ENCODE results near the gene UBAP2.
"Not testable (repeated sequence)": the region's sequence is repeated elsewhere in the genome, so short reads cannot be mapped to it uniquely, and the experiment has no call there.

The UBAP2 gene

GRCh38 chr9:34025811-34026210, 22.9 kb downstream of the UBAP2 start:
- no peak overlapping the region for H3K27ac ChIP-seq
- CTCF ChIA-PET = interaction anchor here (0.6 to 0.7 kb wide), 2 partner anchors 15 to 29 kb away, joined by 3 read pairs; no protein-coding TSS in a partner anchor
- no peak for DNase-seq (ENCODE audit: low spot score)
- POLR2A ChIA-PET (ENCODE audit: low non-redundant PET) = no interaction called here
- no peak for TF ChIP-seq CTCF (conservative IDR thresholded peaks at IDR 0.05; ENCODE audit: low read depth)

- no peak for DNase-seq (ENCODE audit: low spot score)
- POLR2A ChIA-PET (ENCODE audit: low non-redundant PET) = no interaction called here
- no peak for TF ChIP-seq CTCF (conservative IDR thresholded peaks at IDR 0.05; ENCODE audit: low read depth)
- CTCF ChIA-PET = interaction anchor here (0.6 kb wide), 1 partner anchor 228 kb away, joined by 7 read pairs; no protein-coding TSS in a partner anchor
- no peak overlapping the region for H3K27ac ChIP-seq
These were observed 23.6 kb downstream of the UBAP2 start for GRCh38 chr9:34025062-34025461.

GRCh38 chr9:34024476-34024875, 24.2 kb downstream of the UBAP2 start:
- CTCF ChIA-PET = not testable (repeated sequence)

GRCh38 chr9:34016149-34016548, 32.5 kb downstream of the UBAP2 start:
- DNase-seq (ENCODE audit: low spot score) = no peak
- H3K27ac ChIP-seq = no peak overlapping the region
- ChIA-PET POLR2A (ENCODE audit: low non-redundant PET) (no interaction called here), CTCF (no interaction called here)
- TF ChIP-seq CTCF (conservative IDR thresholded peaks at IDR 0.05; ENCODE audit: low read depth) = no peak

More at GRCh38 chr9:34024476-34024875, 24.2 kb downstream of the UBAP2 start:
- DNase-seq (ENCODE audit: low spot score); POLR2A ChIA-PET (ENCODE audit: low non-redundant PET); H3K27ac ChIP-seq: not testable (repeated sequence)

GRCh38 chr9:34010979-34011378, 37.7 kb downstream of the UBAP2 start:
- POLR2A ChIA-PET (ENCODE audit: low non-redundant PET) = interaction anchor here (1.2 kb wide), 1 partner anchor 63 kb away, joined by 6 read pairs; no protein-coding TSS in a partner anchor
- no peak; the same call in none of the 2 replicates for TF ChIP-seq CTCF (conservative IDR thresholded peaks at IDR 0.05; ENCODE audit: low read depth)
- DNase-seq (ENCODE audit: low spot score) = no peak
- no peak overlapping the region for H3K27ac ChIP-seq
- CTCF ChIA-PET = interaction anchor here (0.7 kb wide), 1 partner anchor 15 kb away, joined by 3 read pairs; no protein-coding TSS in a partner anchor

- POLR2A ChIA-PET (ENCODE audit: low non-redundant PET) = no interaction called here
- TF ChIP-seq CTCF (conservative IDR thresholded peaks at IDR 0.05; ENCODE audit: low read depth) = no peak
- CTCF ChIA-PET = no interaction called here
- DNase-seq (ENCODE audit: low spot score) = no peak
- H3K27ac ChIP-seq = no peak overlapping the region
These were observed 46.7 kb downstream of the UBAP2 start for GRCh38 chr9:34001951-34002350.

GRCh38 chr9:34001298-34001697, 47.4 kb downstream of the UBAP2 start:
- DNase-seq (ENCODE audit: low spot score) = no peak
- CTCF ChIA-PET = no interaction called here
- H3K27ac ChIP-seq = no peak overlapping the region
- TF ChIP-seq CTCF (conservative IDR thresholded peaks at IDR 0.05; ENCODE audit: low read depth) = no peak
- POLR2A ChIA-PET (ENCODE audit: low non-redundant PET) = no interaction called here

Measured in RWPE1 (cell line).